ENCODE data around the gene RTN4. TPM values are rescaled to one million over a fixed set of nuclear protein-coding genes. Genes with fewer than 3 reads are reported as not detected.

The RTN4 gene, protein sequence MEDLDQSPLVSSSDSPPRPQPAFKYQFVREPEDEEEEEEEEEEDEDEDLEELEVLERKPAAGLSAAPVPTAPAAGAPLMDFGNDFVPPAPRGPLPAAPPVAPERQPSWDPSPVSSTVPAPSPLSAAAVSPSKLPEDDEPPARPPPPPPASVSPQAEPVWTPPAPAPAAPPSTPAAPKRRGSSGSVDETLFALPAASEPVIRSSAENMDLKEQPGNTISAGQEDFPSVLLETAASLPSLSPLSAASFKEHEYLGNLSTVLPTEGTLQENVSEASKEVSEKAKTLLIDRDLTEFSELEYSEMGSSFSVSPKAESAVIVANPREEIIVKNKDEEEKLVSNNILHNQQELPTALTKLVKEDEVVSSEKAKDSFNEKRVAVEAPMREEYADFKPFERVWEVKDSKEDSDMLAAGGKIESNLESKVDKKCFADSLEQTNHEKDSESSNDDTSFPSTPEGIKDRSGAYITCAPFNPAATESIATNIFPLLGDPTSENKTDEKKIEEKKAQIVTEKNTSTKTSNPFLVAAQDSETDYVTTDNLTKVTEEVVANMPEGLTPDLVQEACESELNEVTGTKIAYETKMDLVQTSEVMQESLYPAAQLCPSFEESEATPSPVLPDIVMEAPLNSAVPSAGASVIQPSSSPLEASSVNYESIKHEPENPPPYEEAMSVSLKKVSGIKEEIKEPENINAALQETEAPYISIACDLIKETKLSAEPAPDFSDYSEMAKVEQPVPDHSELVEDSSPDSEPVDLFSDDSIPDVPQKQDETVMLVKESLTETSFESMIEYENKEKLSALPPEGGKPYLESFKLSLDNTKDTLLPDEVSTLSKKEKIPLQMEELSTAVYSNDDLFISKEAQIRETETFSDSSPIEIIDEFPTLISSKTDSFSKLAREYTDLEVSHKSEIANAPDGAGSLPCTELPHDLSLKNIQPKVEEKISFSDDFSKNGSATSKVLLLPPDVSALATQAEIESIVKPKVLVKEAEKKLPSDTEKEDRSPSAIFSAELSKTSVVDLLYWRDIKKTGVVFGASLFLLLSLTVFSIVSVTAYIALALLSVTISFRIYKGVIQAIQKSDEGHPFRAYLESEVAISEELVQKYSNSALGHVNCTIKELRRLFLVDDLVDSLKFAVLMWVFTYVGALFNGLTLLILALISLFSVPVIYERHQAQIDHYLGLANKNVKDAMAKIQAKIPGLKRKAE
- 181 and 202 TPM in 2 replicates for total RNA-seq

GRCh38 chr2:55050100-55050994 is at the start of gene RTN4:
Gene RTN4 (minus strand): TSS chr2:55050451. CDS start chr2:55050300, 151 bp downstream.

Small RNA genes lying within 50 kb of the gene (small RNA-seq; reads per million reads assigned to genes)
- gene RNU6-433P: not detected

Other genes starting within 250 kb of the RTN4 start
- gene CLHC1, start 181.8 kb upstream of the RTN4 start, total RNA-seq: 8.1 and 9.8 TPM in 2 replicates
- gene RPS27A, start 182.2 kb upstream of the RTN4 start, total RNA-seq: 678 and 775 TPM in 2 replicates
- gene MTIF2, start 218.8 kb upstream of the RTN4 start, total RNA-seq: 32.3 and 42.4 TPM in 2 replicates